Heart right ventricle (tissue), 16 donors: ENCODE measurements around the gene PDCD2L. TPM values are rescaled to one million over a fixed set of nuclear protein-coding genes. Genes with fewer than 3 reads are reported as not detected.

Experiments used
- ATAC-seq, 8 donors: fragments of 200-7000 bp; cut with Tn5 transposase; one replicate each; pipeline ENCODE4 v1.9.1; 2020; ENCODE audit warnings: mild to moderate bottlenecking in 8 of 8, moderate library complexity in 8 of 8, moderate number of reproducible peaks in 1 of 8
- DNase-seq, 2 donors: peaks; one replicate each; pipeline ENCODE4 v3.0.0-alpha.2; 2020
- H3K27ac ChIP-seq, 10 donors: fragments of 200-600 bp; sonication (generic) in 2 of 10; one replicate each; pipeline versions ENCODE4 v1.5.0 to v1.8.0; 2020 to 2022; ENCODE audit warnings: mild to moderate bottlenecking in 3 of 10
- H3K27me3 ChIP-seq, 7 donors: fragments of 200-600 bp; one replicate each; pipeline ENCODE4 v1.8.0; 2021 to 2022; ENCODE audit warnings: mild to moderate bottlenecking in 2 of 7
- H3K36me3 ChIP-seq, 9 donors: fragments of 200-600 bp; sonication (generic) in 1 of 9; one replicate each; pipeline versions ENCODE4 v1.5.0 to v1.8.0; 2020 to 2022; ENCODE audit warnings: mild to moderate bottlenecking in 2 of 9
- H3K4me1 ChIP-seq, 9 donors: fragments of 200-600 bp; sonication (generic) in 1 of 9; one replicate each; pipeline versions ENCODE4 v1.5.0 to v1.8.0; 2020 to 2022; ENCODE audit warnings: mild to moderate bottlenecking in 4 of 9
- H3K4me3 ChIP-seq, 10 donors: fragments of 200-600 bp; sonication (generic) in 2 of 10; one replicate each; pipeline versions ENCODE4 v1.5.0 to v1.8.0; 2020 to 2022; ENCODE audit warnings: mild to moderate bottlenecking in 7 of 10, moderate library complexity in 2 of 10
- H3K9me3 ChIP-seq, 11 donors: fragments of 200-600 bp in 10 of 11; sonication (generic) in 2 of 11; one replicate each; pipeline versions ENCODE4 v1.5.0 to v1.8.0; 2013 to 2022; ENCODE audit warnings: mild to moderate bottlenecking in 2 of 11, control low read depth in 1 of 11, moderate library complexity in 1 of 11
- WGBS, 2 donors: extraction: QIAGEN DNeasy Blood & Tissue Kit; methylation state at CpG; one replicate each; pipeline ENCODE4 v1.1.7; 2013; ENCODE audit warnings: inconsistent platforms in 1 of 2; 5-methylcytosine and 5-hydroxymethylcytosine counted together
- intact Hi-C, 10 donors: fragments of 100-400 bp; cut with DNase I; formaldehyde crosslinking; loops; one replicate each; pipeline versions ENCODE4 v1.11.1 to v1.14.2; 2022
- polyA plus RNA-seq, 2 donors: library from polyadenylated mRNA; stranded (reverse); fragments of 200-250 nt; gene quantifications; one replicate each; pipeline ENCODE4 v1.2.3, GENCODE V29; 2013
- total RNA-seq, 10 donors: library from RNA; stranded (reverse); fragmentation: NEBNext Ultra II Directional in 3 of 10; extraction: Animal tissue kit (Norgen Biotek cat#: 25700) in 3 of 10; gene quantifications; one replicate each; pipeline versions ENCODE4 v1.2.1 to v1.2.4, GENCODE V29; 2021 to 2023
- TF ChIP-seq, protein P1 (sequence below), 9 donors: fragments of 200-600 bp; sonication (generic) in 2 of 9; IDR thresholded peaks; one replicate each; pipeline versions ENCODE4 v1.5.0 to v1.8.0; 2021 to 2022; ENCODE audit warnings: antibody characterized with exemption in 9 of 9, mild to moderate bottlenecking in 5 of 9, moderate library complexity in 1 of 9
- donor health status: Arrhythmogenic right ventricular cardiomyopathy.
- donor health status: ischemic (EF 13 %, LVEDD 7.1; RV severe dilation, severe dysfunction).
- donor health status: healthy with polysubstance abuse.
- donor health status: DM: no; HTN: yes; CAD: no.
- donor health status: DM: no; HTN: no; CAD: no.
- donor health status: ischemic (EF 25% LVEDD 6.9; RV normal size, moderate dysfunction).
- donor health status: ischemic (EF 25% LVEDD 5.7; RV mildly dilated, moderate dysfunction).
- donor health status: healthy.
- donor health status: DM: yes; HTN: yes; CAD: no.
- donor health status: Ischemic cardiomyopathy.
- donor health status: ischemic (EF 35%, LVEDD 5.7; RV mildly dilated, moderate dysfunction).
- donor health status: nonischemic (EF 11% LVEDD 7.7; RV severe dilation, severe dysfunction).
- donor health status: DM: yes; HTN: yes; CAD: no.
- donor health status: PGD.
- donor health status: ischemic (EF 29% LVEDD 5.4; RV normal size, mild dysfunction).
- donor health status: nonischemic (EF 23%, LVEDD 6.1; RV moderate dilation, normal function).

Gene PDCD2L
- total and polyA plus RNA-seq, 12 donors: 7.1 to 15.3 (median 9.3) TPM

DNA sequence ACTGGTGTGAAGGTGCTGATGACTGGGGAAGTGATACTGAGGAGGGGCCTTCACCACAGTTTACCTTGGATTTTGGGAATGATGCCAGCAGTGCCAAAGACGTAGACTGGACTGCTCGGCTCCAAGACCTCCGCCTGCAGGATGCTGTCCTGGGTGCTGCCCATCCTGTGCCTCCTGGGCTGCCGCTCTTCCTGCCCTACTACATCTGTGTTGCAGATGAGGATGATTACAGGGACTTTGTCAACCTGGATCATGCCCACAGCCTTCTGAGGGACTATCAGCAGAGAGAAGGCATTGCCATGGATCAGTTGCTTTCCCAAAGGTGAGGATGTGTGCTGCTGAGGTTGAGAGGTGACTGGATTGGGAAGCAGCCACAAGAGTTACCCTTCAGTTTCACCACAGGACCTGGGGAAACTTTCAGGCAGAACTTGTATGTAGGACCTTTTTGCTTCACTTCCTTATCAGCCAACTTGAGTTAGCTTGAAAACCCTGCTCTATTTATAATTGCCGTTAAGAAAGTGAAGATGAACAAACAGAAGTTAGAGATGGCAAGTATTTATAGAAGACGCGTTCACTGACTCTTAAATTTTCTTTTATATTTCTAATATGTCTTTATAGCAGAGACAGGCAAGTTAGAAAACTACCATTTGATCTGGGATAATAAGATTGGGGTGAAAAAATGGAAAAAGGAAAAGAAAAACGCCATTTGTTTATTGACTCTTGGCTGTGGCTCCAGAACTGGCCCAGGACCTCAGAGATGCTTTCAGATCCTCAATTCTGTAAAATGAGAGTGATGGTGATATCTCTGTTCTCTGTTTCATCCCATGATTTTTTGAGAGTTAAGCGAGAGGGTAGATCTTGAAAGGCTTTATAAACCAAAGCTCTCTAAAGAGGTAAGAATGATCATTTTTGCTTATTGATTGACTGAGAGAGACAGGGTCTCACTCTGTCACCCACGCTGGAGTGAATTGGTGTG is 5.3 kb downstream of the PDCD2L start:
- DNase-seq (no peak), ATAC-seq (no peak)
- whole genome bisulfite sequencing, 2 donors: 86 to 88% methylated on average over 10 of the region's 10 CpGs
- Histone ChIP-seq H3K4me1 (peaks cover 0 to 9% (median 6%) of the 10 kb centered on the region in 9 donors), H3K9me3 (no peaks in the 10 kb centered on the region), H3K4me3 (no peak overlapping the region), H3K27me3 (no peaks in the 10 kb centered on the region), H3K36me3 (peaks cover 0 to 65% (median 6%) of the 10 kb centered on the region in 9 donors), H3K27ac (no peak overlapping the region)
- TF ChIP-seq, protein P1, sequence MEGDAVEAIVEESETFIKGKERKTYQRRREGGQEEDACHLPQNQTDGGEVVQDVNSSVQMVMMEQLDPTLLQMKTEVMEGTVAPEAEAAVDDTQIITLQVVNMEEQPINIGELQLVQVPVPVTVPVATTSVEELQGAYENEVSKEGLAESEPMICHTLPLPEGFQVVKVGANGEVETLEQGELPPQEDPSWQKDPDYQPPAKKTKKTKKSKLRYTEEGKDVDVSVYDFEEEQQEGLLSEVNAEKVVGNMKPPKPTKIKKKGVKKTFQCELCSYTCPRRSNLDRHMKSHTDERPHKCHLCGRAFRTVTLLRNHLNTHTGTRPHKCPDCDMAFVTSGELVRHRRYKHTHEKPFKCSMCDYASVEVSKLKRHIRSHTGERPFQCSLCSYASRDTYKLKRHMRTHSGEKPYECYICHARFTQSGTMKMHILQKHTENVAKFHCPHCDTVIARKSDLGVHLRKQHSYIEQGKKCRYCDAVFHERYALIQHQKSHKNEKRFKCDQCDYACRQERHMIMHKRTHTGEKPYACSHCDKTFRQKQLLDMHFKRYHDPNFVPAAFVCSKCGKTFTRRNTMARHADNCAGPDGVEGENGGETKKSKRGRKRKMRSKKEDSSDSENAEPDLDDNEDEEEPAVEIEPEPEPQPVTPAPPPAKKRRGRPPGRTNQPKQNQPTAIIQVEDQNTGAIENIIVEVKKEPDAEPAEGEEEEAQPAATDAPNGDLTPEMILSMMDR (IDR thresholded peaks at IDR 0.05): no peak
- intact Hi-C loops: no loop called here

DNA sequence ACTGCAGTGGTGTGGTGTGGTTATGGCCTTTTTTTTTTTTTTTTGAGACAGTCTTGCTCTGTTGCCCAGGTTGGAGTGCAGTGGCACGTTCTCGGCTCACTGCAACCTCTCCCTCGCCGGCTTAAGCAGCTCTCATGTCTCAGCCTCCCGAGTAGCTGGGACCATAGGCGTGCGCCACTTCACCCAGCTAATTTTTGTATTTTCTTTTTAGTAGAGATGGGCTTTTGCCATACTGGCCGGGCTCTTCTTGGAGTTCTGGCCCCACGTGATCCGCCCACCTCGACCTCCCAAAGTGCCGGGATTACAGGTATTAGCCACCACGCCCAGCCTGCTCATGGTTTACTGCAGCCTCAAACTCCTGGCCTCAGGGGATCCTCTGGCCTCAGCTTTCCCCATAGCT is 7.0 kb downstream of the PDCD2L start:
- no peaks in the 10 kb centered on the region for H3K9me3 ChIP-seq
- no peak for DNase-seq
- intact Hi-C loops: no loop called here
- H3K27me3 ChIP-seq: no peaks in the 10 kb centered on the region
- TF ChIP-seq, protein P1 (IDR thresholded peaks at IDR 0.05): no peak
- no peak overlapping the region for H3K4me3 ChIP-seq
- no peaks in the 10 kb centered on the region for H3K4me1 ChIP-seq
- 98 to 99% methylated on average over 13 of the region's 13 CpGs for WGBS, 2 donors
- no peak overlapping the region for H3K27ac ChIP-seq
- H3K36me3 ChIP-seq: peaks cover 0 to 82% (median 22%) of the 10 kb centered on the region in 9 donors
- ATAC-seq: no peak

DNA sequence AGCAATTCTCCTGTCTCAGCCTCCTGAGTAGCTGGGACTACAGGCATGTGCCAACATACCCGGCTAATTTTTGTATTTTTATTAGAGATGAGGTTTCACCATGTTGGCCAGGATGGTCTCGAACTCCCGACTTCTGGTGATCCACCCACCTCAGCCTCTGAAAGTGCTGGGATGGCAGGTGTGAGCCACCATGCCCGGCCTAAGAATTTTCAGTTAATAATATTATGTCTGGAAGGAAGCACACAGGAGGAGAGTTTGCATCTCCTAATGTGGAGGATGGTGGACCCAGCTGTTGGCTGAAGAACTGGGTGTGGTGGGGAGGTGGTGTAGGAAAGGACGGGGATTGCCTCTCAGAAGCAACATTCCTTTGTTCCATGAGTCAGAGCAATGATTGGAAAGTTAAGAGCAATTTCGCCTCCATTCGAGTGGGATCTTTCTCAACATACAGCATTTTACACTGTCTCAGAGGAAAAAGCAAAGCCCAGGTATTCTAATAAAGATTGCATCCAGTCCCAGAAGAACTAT is 11.9 kb downstream of the PDCD2L start:
- WGBS, 2 donors: 94 to 95% methylated on average over 7 of the region's 7 CpGs
- TF ChIP-seq, protein P1 (IDR thresholded peaks at IDR 0.05): no peak
- ATAC-seq (no peak), DNase-seq (no peak)
- Histone ChIP-seq H3K4me1 (no peaks in the 10 kb centered on the region), H3K36me3 (peaks cover 0 to 78% (median 34%) of the 10 kb centered on the region in 9 donors), H3K27me3 (no peaks in the 10 kb centered on the region), H3K9me3 (no peaks in the 10 kb centered on the region), H3K4me3 (no peak overlapping the region), H3K27ac (no peak overlapping the region)
- intact Hi-C loops: no loop called here

DNA sequence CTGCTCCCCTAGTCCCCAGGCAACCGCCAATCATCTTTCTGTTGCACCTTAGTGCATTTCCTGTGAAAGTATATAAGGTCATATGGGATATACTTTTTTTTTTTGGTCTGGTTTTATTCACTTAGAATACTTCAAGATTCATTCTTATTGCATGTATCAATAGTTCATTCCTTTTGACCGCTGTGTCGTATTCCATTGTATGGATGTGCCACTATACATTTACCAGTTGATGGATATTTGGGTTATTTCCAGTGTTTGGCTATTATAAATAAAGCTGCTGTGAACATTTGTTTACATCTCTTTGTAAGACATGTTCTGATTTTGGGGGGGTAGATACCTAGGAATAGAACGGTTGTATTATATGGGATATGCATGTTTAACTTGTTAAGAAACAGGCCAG is 14.1 kb downstream of the PDCD2L start:
- Histone ChIP-seq H3K27ac (no peak overlapping the region), H3K4me3 (no peak overlapping the region), H3K9me3 (no peaks in the 10 kb centered on the region), H3K27me3 (no peaks in the 10 kb centered on the region), H3K36me3 (peaks cover 0 to 80% (median 39%) of the 10 kb centered on the region in 9 donors), H3K4me1 (no peaks in the 10 kb centered on the region)
- intact Hi-C loops: no loop called here
- WGBS, 2 donors: 96 to 98% methylated on average over 4 of the region's 4 CpGs
- ATAC-seq (no peak), DNase-seq (no peak)
- TF ChIP-seq, protein P1 (IDR thresholded peaks at IDR 0.05): no peak
